DMS53 treated with DMSO at 0.1 percent for 48 hours (cell line): ENCODE data around the gene TBXAS1.

Experiments
- DNase-seq: peaks from one replicate; lab custom pipeline; 2025; ENCODE audit not compliant: unreplicated experiment; lab: John Stamatoyannopoulos, UW

Gene TBXAS1

DNA sequence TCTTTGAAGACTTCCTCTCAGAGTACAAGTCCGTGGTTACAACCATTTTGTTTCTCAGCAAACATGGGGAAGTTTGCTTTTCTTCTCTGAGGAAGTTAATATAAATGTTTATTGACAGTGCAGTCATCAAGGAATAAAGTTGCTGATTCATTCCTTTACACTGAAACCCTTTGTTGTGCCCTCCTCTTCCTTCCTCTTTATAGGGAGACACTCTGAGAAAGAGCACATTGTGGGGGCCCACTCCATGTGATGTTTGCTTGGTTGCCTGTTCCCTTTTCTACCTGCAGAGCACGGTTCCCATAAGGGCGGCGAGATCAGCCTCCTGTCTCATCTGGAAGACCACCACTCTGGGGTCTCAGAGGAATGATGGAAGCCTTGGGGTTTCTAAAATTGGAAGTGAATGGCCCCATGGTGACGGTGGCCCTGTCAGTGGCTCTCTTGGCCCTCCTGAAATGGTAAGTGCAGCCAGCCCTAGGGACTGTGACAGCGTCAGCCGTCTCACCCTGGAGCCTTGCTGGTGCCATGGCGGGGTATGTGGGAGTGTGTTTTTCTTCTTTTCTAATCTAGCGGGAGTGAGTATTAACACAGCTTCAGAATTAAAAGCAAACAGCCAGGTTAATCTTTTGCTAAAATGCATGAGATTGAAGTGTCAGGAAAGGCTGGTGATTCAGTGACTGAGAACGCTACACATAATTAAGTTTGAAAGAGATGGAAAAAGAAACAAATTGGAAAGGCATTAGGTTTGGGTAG lies at the start of gene TBXAS1:
TBXAS1 (plus strand) TSS at position 240 of the 750 bp plus-strand sequence; CDS start at position 367, 127 bp downstream.
- peak; percentile 85 for DNase-seq

DNA sequence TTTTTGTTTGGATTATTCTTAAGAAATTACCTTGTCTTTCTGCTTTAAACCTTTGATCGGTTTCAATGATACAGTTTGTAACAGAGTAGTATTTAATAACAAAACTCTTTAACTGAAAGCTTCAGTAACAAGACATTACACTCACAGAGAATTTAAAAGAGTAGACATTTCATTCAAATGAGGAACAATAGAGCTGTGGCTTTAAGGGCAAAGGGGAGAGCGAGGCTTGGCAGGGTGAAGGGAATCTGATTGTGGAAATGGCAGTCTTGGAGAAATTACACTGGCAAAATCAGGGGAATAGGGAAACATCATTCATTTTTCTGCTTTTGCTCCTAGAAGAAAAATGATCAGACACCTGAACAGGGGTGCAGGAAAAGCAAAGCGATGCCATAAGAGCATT lies 46.1 kb upstream of the TBXAS1 start:
- DNase-seq = no peak

DNA sequence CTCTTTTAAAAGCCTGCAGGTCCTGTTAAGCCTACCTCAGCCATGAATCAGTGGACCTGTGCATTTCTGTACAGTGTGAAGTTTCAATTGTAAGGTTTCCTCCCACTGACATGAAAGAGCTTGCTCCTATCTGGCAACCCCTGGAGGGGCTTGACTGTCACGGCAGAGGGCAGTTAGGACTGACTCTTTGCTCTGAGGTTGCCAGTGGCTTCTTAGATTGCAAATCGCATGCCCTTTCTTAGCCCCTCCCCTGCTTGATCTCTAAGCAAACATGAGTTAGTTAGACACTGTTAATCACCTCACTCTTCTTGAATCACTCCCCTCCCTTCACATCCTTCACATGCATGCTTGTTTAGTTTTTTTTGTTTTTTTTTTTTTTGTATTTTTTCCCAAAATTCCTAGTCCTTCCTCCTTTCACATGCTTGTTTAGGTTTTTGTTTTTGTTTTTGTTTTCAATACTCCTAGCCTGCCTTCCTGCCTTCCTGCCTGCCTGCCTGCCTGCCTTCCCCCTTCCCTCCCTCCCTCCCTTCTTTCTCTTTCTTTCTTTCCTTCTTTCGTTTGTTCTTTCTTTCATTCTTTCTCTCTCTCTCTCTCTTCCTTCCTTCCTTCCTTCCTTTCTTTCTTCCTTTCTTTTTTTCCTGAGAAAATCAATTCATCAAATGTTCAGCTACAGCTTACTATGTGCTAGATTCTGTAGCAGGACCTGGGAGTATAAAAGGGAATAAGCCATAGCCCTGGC lies 45.2 kb upstream of the TBXAS1 start:
- DNase-seq = no peak

- no peak for DNase-seq
Observed at GRCh38 chr7:139784648-139785047, 44.4 kb upstream of the TBXAS1 start.

DNA sequence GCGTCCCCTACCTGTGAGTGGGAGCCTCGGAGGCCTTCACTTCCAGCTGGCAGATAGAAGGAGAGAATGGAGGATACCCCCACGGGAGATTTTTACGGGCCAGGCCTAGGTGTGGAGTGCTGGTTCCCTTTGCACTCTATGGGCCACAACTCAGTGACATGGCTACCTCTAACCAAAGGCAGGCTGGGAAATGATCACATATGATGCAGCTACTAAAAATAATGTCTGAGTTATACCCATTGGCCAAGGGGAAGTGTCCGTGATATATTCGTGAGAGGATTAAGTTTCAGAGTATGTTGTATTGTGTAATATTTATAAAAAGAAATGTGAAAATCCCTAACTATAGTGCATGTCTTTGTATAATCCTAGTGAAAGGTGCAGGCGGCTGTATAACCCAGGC lies 37.7 kb upstream of the TBXAS1 start:
- DNase-seq = no peak

- no peak for DNase-seq
Observed at GRCh38 chr7:139797607-139798006, 31.5 kb upstream of the TBXAS1 start.

DNA sequence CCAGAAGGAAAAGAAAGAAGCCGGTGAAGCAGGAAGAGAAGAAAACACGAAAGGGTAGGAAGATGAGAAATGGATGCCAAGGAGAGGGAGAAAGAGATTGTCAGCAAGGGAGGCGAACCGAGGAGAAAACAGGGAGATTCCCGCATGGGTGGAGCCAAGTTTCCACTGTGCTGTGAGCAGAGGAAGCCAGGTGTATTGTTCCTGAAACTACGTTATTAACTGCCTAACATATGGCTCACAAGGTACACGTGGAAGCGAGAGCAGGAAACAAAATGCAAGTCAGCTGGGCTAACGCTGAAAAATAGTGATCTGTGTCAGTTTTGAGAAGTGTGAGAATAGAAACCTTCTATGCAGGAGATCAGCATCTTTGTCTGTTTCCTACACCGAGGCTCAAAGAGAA lies 30.8 kb upstream of the TBXAS1 start:
- DNase-seq = peak; percentile 62

DNA sequence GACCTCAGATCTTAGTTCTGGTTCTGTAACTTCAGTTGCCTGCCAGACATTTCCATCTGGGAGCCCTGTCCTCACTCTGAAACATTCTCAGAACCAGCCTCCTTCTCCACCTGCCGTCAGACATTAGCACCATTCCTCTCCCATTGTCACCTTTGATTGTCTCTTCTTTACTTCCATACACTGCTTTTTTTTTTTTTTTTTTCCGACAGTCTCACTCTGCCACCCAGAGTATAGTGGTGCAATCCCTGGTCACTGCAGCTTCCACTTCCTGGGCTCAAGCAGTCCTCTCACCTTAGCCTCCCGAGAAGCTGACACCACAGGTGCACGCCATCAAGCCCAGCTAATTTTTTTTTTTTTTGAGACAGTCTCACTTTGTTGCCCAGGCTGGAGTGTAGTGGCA lies 30.2 kb upstream of the TBXAS1 start:
- no peak for DNase-seq

DNA sequence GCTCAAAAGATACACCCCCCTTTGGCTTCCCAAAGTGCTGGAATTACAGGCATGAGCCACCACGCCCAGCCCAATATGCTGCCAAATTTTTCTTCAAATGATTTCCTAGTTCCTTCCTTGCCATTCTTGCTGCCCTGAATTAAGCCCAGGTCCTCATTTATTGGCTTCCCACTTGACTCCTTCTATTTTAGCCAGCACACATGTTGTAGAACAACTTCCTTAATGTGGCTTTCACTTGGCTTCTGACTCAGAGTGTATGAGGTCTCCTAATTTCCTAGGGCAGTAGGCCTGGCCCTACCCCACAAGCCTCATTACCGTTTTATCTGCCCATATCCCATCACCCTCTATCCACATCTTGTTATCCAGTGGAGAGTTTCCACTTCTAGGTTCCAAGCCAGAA lies 29.5 kb upstream of the TBXAS1 start:
- no peak for DNase-seq

DNA sequence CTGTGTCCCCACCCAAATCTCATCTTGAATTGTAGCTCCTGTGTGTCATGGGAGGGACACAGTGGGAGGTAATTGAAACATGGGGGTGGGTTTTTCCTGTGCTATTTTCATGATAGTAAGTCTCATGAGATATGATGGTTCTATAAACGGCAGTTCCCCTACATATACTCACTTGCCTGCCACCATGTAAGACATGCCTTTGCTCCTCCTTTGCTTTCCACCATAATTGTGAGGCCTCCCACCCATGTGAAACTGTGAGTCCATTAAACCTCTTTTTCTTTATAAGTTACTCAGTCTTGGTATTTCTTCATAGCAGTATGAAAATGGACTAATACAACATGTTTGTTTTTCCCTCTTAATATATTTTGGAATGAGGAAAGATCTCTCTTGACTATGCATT lies 24.5 kb upstream of the TBXAS1 start:
- no peak for DNase-seq

DNA sequence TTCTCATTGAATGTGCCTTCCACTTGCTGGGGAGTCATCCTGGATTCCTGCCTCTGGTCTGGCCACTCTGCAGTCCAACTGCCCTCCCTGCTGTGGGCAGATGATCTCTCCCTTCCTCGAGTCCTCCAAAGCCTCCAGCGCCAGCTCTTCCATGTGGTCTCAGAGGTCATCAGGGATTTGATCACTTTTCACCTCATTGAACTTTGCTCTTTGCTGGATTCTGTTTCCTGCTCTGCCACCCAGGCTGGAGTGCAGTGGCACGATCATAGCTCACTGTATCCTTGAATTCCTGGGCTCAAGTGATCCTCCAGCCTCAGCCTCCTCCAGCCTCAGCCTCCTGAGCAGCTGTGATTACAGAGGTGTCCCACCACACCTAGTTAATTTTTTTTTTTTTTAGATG lies 22.1 kb upstream of the TBXAS1 start:
- no peak for DNase-seq

DNA sequence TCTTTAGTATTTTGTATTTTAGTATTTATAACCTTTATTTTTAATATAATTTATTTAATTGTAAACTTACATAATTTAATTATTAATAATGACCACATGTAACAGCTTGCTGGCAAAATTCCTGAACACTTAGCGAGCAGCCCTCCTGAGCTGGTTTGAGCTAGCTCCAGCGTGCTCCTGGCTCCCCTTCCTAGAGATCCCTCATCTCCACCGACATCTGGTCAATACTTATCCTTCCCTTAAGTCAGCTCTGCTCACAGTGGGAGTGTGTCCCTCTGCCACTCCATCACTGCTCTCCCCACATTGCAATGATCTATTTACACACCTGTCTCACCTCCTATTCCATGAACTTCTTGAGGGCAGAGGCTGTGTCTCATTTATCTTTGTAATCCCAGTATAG lies 20.6 kb upstream of the TBXAS1 start:
- DNase-seq = peak; percentile 52

DNA sequence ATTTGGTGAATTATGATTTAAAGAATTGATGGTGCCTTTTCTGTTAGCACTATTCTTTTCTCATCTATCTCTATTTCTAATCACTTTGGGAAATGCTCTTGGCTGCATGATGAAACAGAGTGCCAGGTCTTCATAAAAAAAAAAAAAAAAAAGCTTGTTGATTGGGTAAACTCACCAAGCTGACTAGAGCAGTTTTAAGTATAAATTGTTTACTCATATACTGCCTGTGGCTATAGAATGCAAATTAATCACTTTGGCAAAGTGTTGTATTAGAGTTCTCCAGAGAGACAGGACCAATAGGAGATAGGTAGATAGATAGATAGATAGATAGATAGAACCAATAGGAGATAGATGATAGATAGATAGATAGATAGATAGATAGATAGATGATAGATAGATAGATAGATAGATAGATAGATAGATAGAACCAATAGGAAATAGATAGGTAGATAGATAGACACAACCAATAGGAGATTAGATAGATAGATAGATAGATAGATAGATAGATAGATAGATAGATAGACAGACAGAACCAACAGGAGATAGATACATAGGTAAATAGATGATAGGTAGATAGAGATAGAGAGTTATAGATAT lies 20.1 kb upstream of the TBXAS1 start:
- DNase-seq = no peak

DNA sequence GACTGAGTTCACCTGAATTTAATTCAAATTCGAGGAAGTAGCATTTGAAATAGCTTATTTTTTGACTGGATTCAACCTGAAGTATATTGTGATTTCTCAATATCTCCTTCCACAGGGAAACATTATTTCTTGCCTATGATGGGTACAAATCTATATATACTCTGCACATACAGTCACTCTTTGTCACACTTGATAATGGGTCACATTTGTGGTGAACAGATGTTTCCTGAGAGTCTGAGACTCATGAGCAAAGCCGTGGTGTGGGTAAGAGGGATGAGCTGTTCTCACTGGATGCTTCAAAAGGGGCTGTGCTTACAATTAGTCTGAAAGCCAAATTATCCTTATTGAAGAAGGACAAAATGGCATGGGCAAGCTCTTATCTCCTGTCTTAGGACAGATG lies 18.0 kb upstream of the TBXAS1 start:
- no peak for DNase-seq

DNA sequence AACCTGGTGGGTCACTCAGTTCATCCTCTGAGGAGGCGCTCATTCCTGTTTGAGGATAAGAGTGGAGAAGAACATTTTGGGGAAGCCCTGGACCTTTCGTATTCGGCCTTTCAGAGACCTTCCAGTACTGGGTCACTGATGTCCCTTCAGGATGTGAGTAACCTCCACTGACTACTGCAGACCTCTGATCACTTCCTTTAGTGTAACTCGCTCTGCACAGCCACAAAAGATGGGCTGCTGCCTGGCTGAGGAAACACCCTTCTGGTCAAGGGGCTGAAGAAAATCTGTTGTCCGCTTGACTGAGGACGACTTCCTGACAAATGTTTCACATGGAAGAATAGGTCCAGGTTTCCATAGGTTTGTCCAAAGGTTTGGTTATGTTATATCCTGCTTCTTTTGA lies 15.9 kb upstream of the TBXAS1 start:
- DNase-seq = no peak

GRCh38 chr7:139813689-139814088 lies 15.4 kb upstream of the TBXAS1 start:
- DNase-seq = no peak

DNA sequence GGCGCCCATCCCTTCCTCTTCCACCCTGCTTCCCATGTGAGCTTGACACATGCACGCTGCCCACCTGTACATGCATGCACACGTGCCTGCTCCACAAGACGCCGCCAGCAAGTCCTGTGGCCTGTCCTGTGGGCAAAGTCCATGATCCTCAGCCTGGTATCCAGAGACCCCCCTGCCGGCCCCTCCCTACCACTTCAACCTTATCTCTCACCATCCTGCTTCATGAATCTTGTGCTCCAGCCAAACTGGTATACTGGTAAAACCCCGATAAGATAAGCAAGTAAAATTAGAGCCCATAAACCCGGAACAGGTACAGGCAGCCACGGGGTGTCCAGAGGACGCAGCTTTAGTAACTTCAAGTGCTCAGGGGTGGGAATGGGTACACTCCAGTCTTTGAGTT lies 11.8 kb upstream of the TBXAS1 start:
- DNase-seq = no peak

DNA sequence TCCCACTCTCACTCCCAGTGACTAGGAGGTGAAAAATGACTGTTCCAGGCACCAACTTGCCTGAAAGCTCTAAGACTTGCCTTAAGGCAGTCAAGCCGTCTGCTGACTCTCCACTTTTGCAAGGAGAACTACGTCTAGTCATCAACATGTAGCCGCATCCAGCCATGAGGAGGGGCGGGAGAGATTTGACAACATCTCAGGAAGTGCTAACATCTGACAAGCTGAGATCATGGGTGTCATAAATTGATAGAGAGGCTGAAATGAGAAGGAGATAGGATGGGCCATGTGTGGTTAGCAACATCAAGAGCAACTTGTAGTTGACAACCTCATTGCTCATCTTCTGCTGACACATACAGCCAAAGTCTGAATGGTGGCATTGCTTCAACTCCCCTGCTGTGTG lies 9.0 kb upstream of the TBXAS1 start:
- no peak for DNase-seq

- no peak for DNase-seq
Observed at GRCh38 chr7:139821349-139822105, 7.5 kb upstream of the TBXAS1 start.

DNA sequence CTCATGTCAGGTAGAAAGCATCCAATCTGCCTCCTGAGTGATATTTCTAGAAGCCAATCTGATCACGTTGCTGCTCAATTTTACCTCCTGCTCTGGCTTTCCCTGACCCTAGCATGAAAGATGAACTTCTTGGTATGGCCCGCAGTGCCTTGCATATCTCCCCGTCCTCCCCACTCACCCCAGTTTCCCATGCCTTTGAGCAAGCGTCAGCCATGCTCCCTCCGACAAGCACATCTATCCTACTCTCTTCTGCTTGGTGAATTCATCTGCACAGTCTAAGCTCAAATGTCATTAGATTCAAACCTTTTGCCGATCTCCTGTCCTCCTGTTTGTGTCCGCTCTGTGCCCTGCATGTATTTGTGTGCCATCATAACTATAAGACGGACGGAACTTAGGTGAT lies 6.2 kb upstream of the TBXAS1 start:
- DNase-seq = no peak

- no peak for DNase-seq
Observed at GRCh38 chr7:139823959-139824521, 5.0 kb upstream of the TBXAS1 start.
